T-cell (primary cell): ENCODE results near the gene NMNAT3. TPM values are rescaled to one million over a fixed set of nuclear protein-coding genes. Genes with fewer than 3 reads are reported as not detected.

Experiments used
- ATAC-seq, 4 experiments: fragments of 200-7000 bp in 3 of 4; fragments of 150-1000 bp in 1 of 4; cut with Tn5 transposase; replicated peaks in 1 of 4; 1 replicate in 3 of 4; 2 replicates in 1 of 4; pipeline ENCODE4 v1.10.0; 2021; ENCODE audit warnings: moderate library complexity in 3 of 4, mild to moderate bottlenecking in 2 of 4, moderate number of reproducible peaks in 1 of 4
- CTCF ChIA-PET, 2 donors: fragments of 300-600 bp; sonication (Branson Sonifier 250); formaldehyde crosslinking; loops; one replicate each; lab custom pipeline; 2022; ENCODE audit warnings: antibody characterized with exemption in 2 of 2; lab: Charles Lee
- POLR2A ChIA-PET, 2 donors: fragments of 300-600 bp; sonication (Branson Sonifier 250); formaldehyde crosslinking; loops; one replicate each; lab custom pipeline; 2022; ENCODE audit warnings: antibody characterized with exemption in 2 of 2; lab: Charles Lee
- DNase-seq, 35 experiments: peaks; one replicate each; pipeline versions ENCODE4 v3.0.0 to v3.0.0-alpha.2; 2013 to 2023
- H3K27ac ChIP-seq: one replicate; pipeline ENCODE4 v1.5.1; 2013; ENCODE audit warnings: low read length
- H3K27me3 ChIP-seq, 2 experiments: replicated peaks in 1 of 2; 1 replicate in 1 of 2; 2 replicates in 1 of 2; pipeline versions ENCODE4 v1.6.1 to v1.7.0; 2013; ENCODE audit warnings: low read length in 1 of 2, mixed read lengths in 1 of 2; ENCODE audit not compliant: control insufficient read depth in 2 of 2, insufficient read depth in 2 of 2; ENCODE audit errors: extremely low read depth in 1 of 2
- H3K36me3 ChIP-seq, 2 donors: 1 replicate in 1 of 2; 2 replicates in 1 of 2; pipeline versions ENCODE4 v1.6.1 to v1.7.0; 2013; ENCODE audit warnings: low read length in 1 of 2; ENCODE audit not compliant: control insufficient read depth in 2 of 2, insufficient read depth in 1 of 2; ENCODE audit errors: extremely low read depth in 1 of 2
- H3K4me1 ChIP-seq, 2 experiments: 1 replicate in 1 of 2; 2 replicates in 1 of 2; pipeline versions ENCODE4 v1.6.1 to v1.7.0; 2013; ENCODE audit warnings: low read length in 2 of 2, mixed read lengths in 1 of 2; ENCODE audit not compliant: insufficient read depth in 2 of 2, control insufficient read depth in 1 of 2; ENCODE audit errors: extremely low read depth in 1 of 2
- H3K4me3 ChIP-seq, 2 donors: 1 replicate in 1 of 2; 2 replicates in 1 of 2; pipeline versions ENCODE4 v1.5.1 to v1.7.0; 2013; ENCODE audit warnings: mild to moderate bottlenecking in 2 of 2, low read length in 1 of 2, moderate library complexity in 1 of 2; ENCODE audit not compliant: control insufficient read depth in 1 of 2; ENCODE audit errors: extremely low read depth in 1 of 2
- H3K9me3 ChIP-seq: 2 replicates; pipeline ENCODE4 v1.7.0; 2013
- H3K27ac Mint-ChIP-seq, 2 donors: one replicate each; pipeline ENCODE4 v1.8.0; 2020 to 2021; ENCODE audit warnings: mild to moderate bottlenecking in 2 of 2, mixed read lengths in 2 of 2
- H3K27me3 Mint-ChIP-seq, 2 donors: one replicate each; pipeline ENCODE4 v1.8.0; 2021 to 2022; ENCODE audit warnings: mixed read lengths in 2 of 2
- H3K36me3 Mint-ChIP-seq: one replicate; pipeline ENCODE4 v1.8.0; 2021; ENCODE audit warnings: mixed read lengths
- H3K4me1 Mint-ChIP-seq, 3 donors: one replicate each; pipeline ENCODE4 v1.8.0; 2020 to 2022; ENCODE audit warnings: mixed read lengths in 3 of 3, mild to moderate bottlenecking in 1 of 3
- H3K4me3 Mint-ChIP-seq, 3 donors: one replicate each; pipeline ENCODE4 v1.8.0; 2020 to 2022; ENCODE audit warnings: mild to moderate bottlenecking in 3 of 3, mixed read lengths in 3 of 3, moderate library complexity in 3 of 3
- H3K9me3 Mint-ChIP-seq, 3 donors: one replicate each; pipeline ENCODE4 v1.8.0; 2020 to 2022; ENCODE audit warnings: mixed read lengths in 3 of 3
- WGBS: methylation state at CpG from one replicate; pipeline ENCODE4 v1.1.5; 2013; ENCODE audit warnings: missing lambda C conversion rate; ENCODE audit not compliant: insufficient coverage; 5-methylcytosine and 5-hydroxymethylcytosine counted together
- total RNA-seq, 35 experiments: library from RNA in 6 of 35; stranded (reverse) in 6 of 35; fragments of 120-200 nt in 1 of 35; gene quantifications; one replicate each; pipeline versions ENCODE4 v1.2.1 to v1.2.4 and lab custom pipeline; 2013 to 2026

Gene NMNAT3
- total RNA-seq, 5 donors from 2014 or later (not counting 1 experiment from before 2014, with no cell fraction given): 2.4 to 5.3 (median 4.8) TPM

- no peaks in the 10 kb centered on the region for H3K36me3 ChIP-seq
- no peak overlapping the region for H3K4me3 Mint-ChIP-seq
- no peak overlapping the region for H3K27ac ChIP-seq
- H3K27me3 ChIP-seq: peaks cover 0 to 4% of the 10 kb centered on the region in 2 experiments
- H3K9me3 Mint-ChIP-seq: no peaks in the 10 kb centered on the region
- CTCF ChIA-PET: no interaction called here
- no peaks in the 10 kb centered on the region for H3K4me1 Mint-ChIP-seq
- H3K9me3 ChIP-seq: no peaks in the 10 kb centered on the region
- no peaks in the 10 kb centered on the region for H3K36me3 Mint-ChIP-seq
- H3K4me3 ChIP-seq: no peak overlapping the region
- H3K4me1 ChIP-seq: no peaks in the 10 kb centered on the region
- DNase-seq (no peak), ATAC-seq (no peak)
- POLR2A ChIA-PET: no interaction called here
- WGBS: 84% methylated on average over 2 of the region's 2 CpGs
- peaks cover 0 to 5% of the 10 kb centered on the region in 2 donors for H3K27me3 Mint-ChIP-seq
- H3K27ac Mint-ChIP-seq: no peak overlapping the region
Observed at GRCh38 chr3:139528281-139528680, 149.5 kb downstream of the NMNAT3 start.

- no peak for ATAC-seq
- Histone ChIP-seq H3K27ac (no peak overlapping the region), H3K9me3 (no peaks in the 10 kb centered on the region), H3K27me3 (peaks cover 0 to 4% of the 10 kb centered on the region in 2 experiments), H3K4me1 (no peaks in the 10 kb centered on the region), H3K4me3 (no peak overlapping the region), H3K36me3 (no peaks in the 10 kb centered on the region)
- no peaks in the 10 kb centered on the region for H3K36me3 Mint-ChIP-seq
- no peaks in the 10 kb centered on the region for H3K9me3 Mint-ChIP-seq
- 43% methylated on average over 1 of the region's 5 CpGs for WGBS
- H3K27ac Mint-ChIP-seq: no peak overlapping the region
- H3K27me3 Mint-ChIP-seq: peaks cover 0 to 5% of the 10 kb centered on the region in 2 donors
- ChIA-PET POLR2A (no interaction called here), CTCF (no interaction called here)
- DNase-seq: no peak
- no peaks in the 10 kb centered on the region for H3K4me1 Mint-ChIP-seq
- H3K4me3 Mint-ChIP-seq: no peak overlapping the region
Observed at GRCh38 chr3:139527265-139527664, 150.5 kb downstream of the NMNAT3 start.

- no peaks in the 10 kb centered on the region for H3K36me3 ChIP-seq
- H3K9me3 Mint-ChIP-seq: no peaks in the 10 kb centered on the region
- no peak overlapping the region for H3K27ac ChIP-seq
- H3K4me3 Mint-ChIP-seq: no peak overlapping the region
- ChIA-PET POLR2A (no interaction called here), CTCF (no interaction called here)
- WGBS: no CpG with 5 or more reads among the region's 2 CpGs
- peaks cover 0 to 4% of the 10 kb centered on the region in 2 experiments for H3K27me3 ChIP-seq
- no peak for ATAC-seq
- peaks cover 0 to 5% of the 10 kb centered on the region in 2 donors for H3K27me3 Mint-ChIP-seq
- no peak for DNase-seq
- H3K9me3 ChIP-seq: no peaks in the 10 kb centered on the region
- H3K4me1 Mint-ChIP-seq: no peaks in the 10 kb centered on the region
- H3K27ac Mint-ChIP-seq: no peak overlapping the region
- no peak overlapping the region for H3K4me3 ChIP-seq
- H3K36me3 Mint-ChIP-seq: no peaks in the 10 kb centered on the region
- no peaks in the 10 kb centered on the region for H3K4me1 ChIP-seq
Observed at GRCh38 chr3:139526146-139526545, 151.6 kb downstream of the NMNAT3 start.

GRCh38 chr3:139524841-139525636, 152.7 kb downstream of the NMNAT3 start:
- no peaks in the 10 kb centered on the region for H3K9me3 ChIP-seq
- H3K4me3 Mint-ChIP-seq: no peak overlapping the region
- no peak for DNase-seq
- H3K27me3 ChIP-seq: peaks cover 0 to 4% of the 10 kb centered on the region in 2 experiments
- H3K27me3 Mint-ChIP-seq: peaks cover 0 to 5% of the 10 kb centered on the region in 2 donors
- H3K27ac ChIP-seq: no peak overlapping the region
- H3K4me1 ChIP-seq: no peaks in the 10 kb centered on the region
- H3K4me1 Mint-ChIP-seq: no peaks in the 10 kb centered on the region
- POLR2A ChIA-PET: no interaction called here
- CTCF ChIA-PET: no interaction called here
- no peaks in the 10 kb centered on the region for H3K36me3 Mint-ChIP-seq
- no peak overlapping the region for H3K4me3 ChIP-seq
- no peaks in the 10 kb centered on the region for H3K9me3 Mint-ChIP-seq
- ATAC-seq: no peak
- no peaks in the 10 kb centered on the region for H3K36me3 ChIP-seq
- WGBS: 89% methylated on average over 5 of the region's 7 CpGs
- H3K27ac Mint-ChIP-seq: no peak overlapping the region

GRCh38 chr3:139523718-139524117, 154.1 kb downstream of the NMNAT3 start:
- no peaks in the 10 kb centered on the region for H3K36me3 ChIP-seq
- no peak overlapping the region for H3K27ac ChIP-seq
- H3K4me1 ChIP-seq: no peaks in the 10 kb centered on the region
- H3K4me1 Mint-ChIP-seq: no peaks in the 10 kb centered on the region
- no peaks in the 10 kb centered on the region for H3K36me3 Mint-ChIP-seq
- no peaks in the 10 kb centered on the region for H3K9me3 ChIP-seq
- POLR2A ChIA-PET: no interaction called here
- H3K4me3 Mint-ChIP-seq: no peak overlapping the region
- H3K27me3 ChIP-seq: peaks cover 0 to 4% of the 10 kb centered on the region in 2 experiments
- no peak for DNase-seq
- CTCF ChIA-PET: no interaction called here
- no peaks in the 10 kb centered on the region for H3K9me3 Mint-ChIP-seq
- no peak for ATAC-seq
- H3K27ac Mint-ChIP-seq: no peak overlapping the region
- no CpG with 5 or more reads among the region's 1 CpG for WGBS
- peaks cover 0 to 5% of the 10 kb centered on the region in 2 donors for H3K27me3 Mint-ChIP-seq
- no peak overlapping the region for H3K4me3 ChIP-seq

- ChIA-PET POLR2A (no interaction called here), CTCF (no interaction called here)
- Mint-ChIP-seq H3K27me3 (peaks cover 0 to 5% of the 10 kb centered on the region in 2 donors), H3K36me3 (no peaks in the 10 kb centered on the region), H3K27ac (no peak overlapping the region), H3K4me1 (no peaks in the 10 kb centered on the region), H3K9me3 (no peaks in the 10 kb centered on the region), H3K4me3 (no peak overlapping the region)
- Histone ChIP-seq H3K4me3 (no peak overlapping the region), H3K36me3 (no peaks in the 10 kb centered on the region), H3K27me3 (no peaks in the 10 kb centered on the region), H3K4me1 (no peaks in the 10 kb centered on the region), H3K9me3 (no peaks in the 10 kb centered on the region), H3K27ac (no peak overlapping the region)
- DNase-seq (no peak), ATAC-seq (no peak)
- 100% methylated on average over 1 of the region's 5 CpGs for WGBS
Observed at GRCh38 chr3:139523166-139523565, 154.6 kb downstream of the NMNAT3 start.
